Hepatocyte (in vitro differentiated cells): ENCODE data around the gene CALCOCO2.

Source experiments
- EZH2 ChIP-seq: fragments of 200-600 bp; sonication (generic); IDR thresholded peaks from 2 replicates; pipeline ENCODE4 v1.6.1; 2016; ENCODE audit warnings: antibody characterized with exemption, mild to moderate bottlenecking, borderline replicate concordance
- EZH2phosphoT487 ChIP-seq: fragments of 200-600 bp; sonication (generic); IDR thresholded peaks from one replicate; pipeline ENCODE4 v1.6.1; 2018; ENCODE audit warnings: antibody characterized with exemption, mild to moderate bottlenecking, low read depth, moderate library complexity; ENCODE audit not compliant: unreplicated experiment, severe bottlenecking
- TF ChIP-seq, protein P1 (sequence below): fragments of 200-600 bp; sonication (generic); IDR thresholded peaks from 2 replicates; pipeline ENCODE4 v1.5.1; 2016; ENCODE audit warnings: antibody characterized with exemption, mild to moderate bottlenecking; ENCODE audit not compliant: poor library complexity

DNA sequence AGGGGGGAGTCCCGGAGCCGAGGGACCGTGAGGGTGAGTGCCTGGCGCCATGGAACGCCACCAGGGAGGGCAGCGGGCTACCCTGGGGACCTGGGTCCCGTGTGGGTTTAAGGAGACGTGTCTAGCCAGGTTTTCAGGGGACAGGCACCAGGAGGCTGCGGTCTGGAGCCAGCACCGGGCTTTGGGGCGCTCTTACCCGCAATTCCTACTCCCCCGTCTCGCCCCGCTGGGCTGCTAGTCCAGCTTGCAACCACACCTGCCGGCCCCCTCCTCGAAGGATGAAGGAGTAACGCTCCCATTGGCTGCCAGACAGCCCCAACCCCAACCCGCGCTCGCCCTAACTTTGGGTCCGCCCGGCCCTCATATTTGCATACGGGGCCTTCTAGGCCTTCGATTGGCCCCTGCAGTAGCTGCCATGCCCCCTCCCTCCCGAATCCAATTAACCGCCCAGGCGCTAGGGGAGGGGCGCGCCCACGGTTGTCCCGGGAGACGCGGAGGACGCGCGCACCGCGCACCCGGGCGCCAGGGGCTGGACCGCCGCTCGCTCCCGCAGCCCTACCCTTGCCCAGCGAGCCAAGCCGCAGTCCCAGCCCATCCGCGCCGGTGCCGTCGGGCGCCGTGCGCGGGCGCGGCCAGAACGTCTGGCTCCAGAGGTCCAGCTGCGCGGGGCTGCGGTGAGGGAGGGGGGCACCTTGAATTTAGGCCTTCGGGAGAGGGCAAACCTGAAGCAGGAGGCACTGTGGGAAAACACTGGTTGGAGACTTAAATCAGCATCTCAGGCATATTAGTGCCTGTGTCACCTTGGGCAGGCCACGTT is 13.9 kb upstream of the CALCOCO2 start, which contains the start of gene TTLL6:
- TF ChIP-seq, protein P1, sequence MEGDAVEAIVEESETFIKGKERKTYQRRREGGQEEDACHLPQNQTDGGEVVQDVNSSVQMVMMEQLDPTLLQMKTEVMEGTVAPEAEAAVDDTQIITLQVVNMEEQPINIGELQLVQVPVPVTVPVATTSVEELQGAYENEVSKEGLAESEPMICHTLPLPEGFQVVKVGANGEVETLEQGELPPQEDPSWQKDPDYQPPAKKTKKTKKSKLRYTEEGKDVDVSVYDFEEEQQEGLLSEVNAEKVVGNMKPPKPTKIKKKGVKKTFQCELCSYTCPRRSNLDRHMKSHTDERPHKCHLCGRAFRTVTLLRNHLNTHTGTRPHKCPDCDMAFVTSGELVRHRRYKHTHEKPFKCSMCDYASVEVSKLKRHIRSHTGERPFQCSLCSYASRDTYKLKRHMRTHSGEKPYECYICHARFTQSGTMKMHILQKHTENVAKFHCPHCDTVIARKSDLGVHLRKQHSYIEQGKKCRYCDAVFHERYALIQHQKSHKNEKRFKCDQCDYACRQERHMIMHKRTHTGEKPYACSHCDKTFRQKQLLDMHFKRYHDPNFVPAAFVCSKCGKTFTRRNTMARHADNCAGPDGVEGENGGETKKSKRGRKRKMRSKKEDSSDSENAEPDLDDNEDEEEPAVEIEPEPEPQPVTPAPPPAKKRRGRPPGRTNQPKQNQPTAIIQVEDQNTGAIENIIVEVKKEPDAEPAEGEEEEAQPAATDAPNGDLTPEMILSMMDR: no peak
- TF ChIP-seq EZH2: peak; percentile 25
- no peak for TF ChIP-seq EZH2phosphoT487
